ENCODE measurements around the gene DENND5B.
"Not testable (repeated sequence)": the region's sequence is repeated elsewhere in the genome, so short reads cannot be mapped to it uniquely, and the experiment has no call there.

DENND5B gene

GRCh38 chr12:31560516-31560915 lies 30.4 kb downstream of the DENND5B start:
- in situ Hi-C loops (cut with HindIII; ENCODE audit: low sequenced_read_pairs), result no loop called here

- in situ Hi-C loops (cut with HindIII; ENCODE audit: low sequenced_read_pairs), result no loop called here
These were observed 32.4 kb downstream of the DENND5B start for GRCh38 chr12:31558521-31558920.

- in situ Hi-C loops (cut with HindIII; ENCODE audit: low sequenced_read_pairs), result no loop called here
These were observed 33.2 kb downstream of the DENND5B start for GRCh38 chr12:31557707-31558106.

- in situ Hi-C loops (cut with HindIII; ENCODE audit: low sequenced_read_pairs), result not testable (repeated sequence)
These were observed 35.5 kb downstream of the DENND5B start for GRCh38 chr12:31555466-31555865.

GRCh38 chr12:31550590-31550989 lies 40.3 kb downstream of the DENND5B start:
- in situ Hi-C loops (cut with HindIII; ENCODE audit: low sequenced_read_pairs), result not testable (repeated sequence)

GRCh38 chr12:31536672-31537071 lies 54.3 kb downstream of the DENND5B start:
- in situ Hi-C loops (cut with HindIII; ENCODE audit: low sequenced_read_pairs), result no loop called here

GRCh38 chr12:31533470-31533869 lies 57.5 kb downstream of the DENND5B start:
- in situ Hi-C loops (cut with HindIII; ENCODE audit: low sequenced_read_pairs), result no loop called here

GRCh38 chr12:31531893-31532292 lies 59.0 kb downstream of the DENND5B start:
- in situ Hi-C loops (cut with HindIII; ENCODE audit: low sequenced_read_pairs), result no loop called here

GRCh38 chr12:31528095-31528494 lies 62.8 kb downstream of the DENND5B start:
- in situ Hi-C loops (cut with HindIII; ENCODE audit: low sequenced_read_pairs), result no loop called here

- in situ Hi-C loops (cut with HindIII; ENCODE audit: low sequenced_read_pairs), result no loop called here
These were observed 63.9 kb downstream of the DENND5B start for GRCh38 chr12:31527083-31527482.

GRCh38 chr12:31526158-31526546 lies 64.8 kb downstream of the DENND5B start:
- in situ Hi-C loops (cut with HindIII; ENCODE audit: low sequenced_read_pairs), result no loop called here

GRCh38 chr12:31525496-31526157 lies 65.3 kb downstream of the DENND5B start:
- in situ Hi-C loops (cut with HindIII; ENCODE audit: low sequenced_read_pairs), result no loop called here

GRCh38 chr12:31524791-31525495 lies 66.0 kb downstream of the DENND5B start:
- in situ Hi-C loops (cut with HindIII; ENCODE audit: low sequenced_read_pairs), result no loop called here

GRCh38 chr12:31523306-31523705 lies 67.6 kb downstream of the DENND5B start:
- in situ Hi-C loops (cut with HindIII; ENCODE audit: low sequenced_read_pairs), result no loop called here

- in situ Hi-C loops (cut with HindIII; ENCODE audit: low sequenced_read_pairs), result no loop called here
These were observed 68.3 kb downstream of the DENND5B start for GRCh38 chr12:31522607-31523006.

- in situ Hi-C loops (cut with HindIII; ENCODE audit: low sequenced_read_pairs), result no loop called here
These were observed 69.0 kb downstream of the DENND5B start for GRCh38 chr12:31521964-31522363.

GRCh38 chr12:31519511-31519910 lies 71.4 kb downstream of the DENND5B start:
- in situ Hi-C loops (cut with HindIII; ENCODE audit: low sequenced_read_pairs), result no loop called here

GRCh38 chr12:31518680-31519227 lies 72.2 kb downstream of the DENND5B start:
- in situ Hi-C loops (cut with HindIII; ENCODE audit: low sequenced_read_pairs), result no loop called here

GRCh38 chr12:31517994-31518393 lies 72.9 kb downstream of the DENND5B start:
- in situ Hi-C loops (cut with HindIII; ENCODE audit: low sequenced_read_pairs), result no loop called here

- in situ Hi-C loops (cut with HindIII; ENCODE audit: low sequenced_read_pairs), result no loop called here
These were observed 74.2 kb downstream of the DENND5B start for GRCh38 chr12:31516702-31517101.

GRCh38 chr12:31514912-31515311 lies 76.0 kb downstream of the DENND5B start:
- in situ Hi-C loops (cut with HindIII; ENCODE audit: low sequenced_read_pairs), result no loop called here

GRCh38 chr12:31510034-31510433 lies 80.9 kb downstream of the DENND5B start:
- in situ Hi-C loops (cut with HindIII; ENCODE audit: low sequenced_read_pairs), result no loop called here

All from endothelial cell of hepatic sinusoid (primary cell).